ENCODE results near the gene TMEM97.
A peak's percentile ranks its signal among the peaks of the same experiment; 100 is the strongest.

TMEM97 gene

DNA sequence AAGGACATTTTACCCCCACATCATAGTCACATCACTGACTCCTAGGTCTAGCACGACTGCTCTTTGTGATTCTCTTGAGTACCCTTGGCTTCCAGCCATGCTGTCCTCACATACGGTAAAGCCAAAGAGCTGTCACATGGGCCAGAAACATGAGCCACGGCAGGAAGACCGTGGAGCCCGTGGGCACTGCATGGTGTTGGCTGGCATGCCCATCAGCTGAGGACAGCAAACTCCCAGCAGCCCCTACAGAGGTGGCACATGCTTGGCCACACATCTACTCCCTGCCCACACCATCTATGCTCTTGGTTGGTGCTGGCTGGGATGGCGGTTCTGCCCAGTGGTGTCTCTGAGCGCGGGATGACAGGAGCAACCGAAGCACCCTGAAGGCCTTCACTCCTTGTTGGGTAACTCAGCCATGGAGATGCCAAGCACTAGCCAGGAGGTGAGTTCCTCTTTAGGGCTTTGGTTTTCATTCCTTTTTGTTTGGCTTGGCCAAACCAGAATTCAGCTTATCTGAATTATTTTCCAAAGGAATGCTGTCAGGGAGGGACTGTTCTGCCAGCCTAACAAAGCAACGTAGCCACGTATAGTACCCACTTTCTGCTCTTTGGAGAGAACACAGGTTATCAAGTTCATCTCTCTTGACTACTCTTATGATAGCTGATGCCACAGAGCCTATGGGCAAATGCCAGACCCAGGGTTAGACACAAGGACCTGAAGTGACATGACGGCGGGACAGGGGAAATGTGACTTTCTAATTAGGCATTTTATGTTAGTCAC is 26.6 kb downstream of the TMEM97 start:
- no peak overlapping the region for H3K27ac ChIP-seq
- TF ChIP-seq FOXP2 (optimal IDR thresholded peaks at IDR 0.05; ENCODE audit: control extremely low read depth, extremely low read length, insufficient read depth): no peak
- TF ChIP-seq POLR2AphosphoS5 (IDR thresholded peaks at IDR 0.05; ENCODE audit: borderline replicate concordance, low read depth, low read length): peak; percentile 27; the same call in 1 of the 2 replicates
- no peak for TF ChIP-seq EZH2 (IDR thresholded peaks at IDR 0.05)

DNA sequence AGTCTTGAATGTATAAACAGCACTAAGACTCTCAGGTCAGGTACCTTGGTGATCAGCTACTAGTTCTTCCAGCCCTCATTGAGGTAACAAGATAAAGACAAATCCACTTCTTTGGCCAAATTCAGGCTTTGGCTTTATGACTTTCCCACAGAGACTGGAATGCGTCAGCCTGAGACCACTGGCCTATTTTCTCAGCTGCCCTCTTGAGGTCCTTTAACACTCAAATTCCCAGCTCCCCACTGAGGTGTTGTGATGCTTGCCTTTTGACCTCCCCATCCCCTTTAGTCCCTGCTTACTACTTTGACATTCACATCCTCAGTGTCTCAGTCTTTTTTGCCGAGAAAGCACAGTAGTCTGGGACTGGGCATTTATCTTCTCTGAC is 27.2 kb downstream of the TMEM97 start:
- Histone ChIP-seq H3K9ac (ENCODE audit: insufficient read length) (no peak overlapping the region), H3K36me3 (ENCODE audit: insufficient read depth, low read length) (peaks cover 59% of the 10 kb centered on the region), H3K27ac (no peak overlapping the region), H3K9me3 (ENCODE audit: low read depth, low read length) (no peaks in the 10 kb centered on the region), H3K4me3 (no peak overlapping the region)
- TF ChIP-seq POLR2AphosphoS5 (IDR thresholded peaks at IDR 0.05; ENCODE audit: borderline replicate concordance, low read depth, low read length) (no peak), EZH2 (IDR thresholded peaks at IDR 0.05) (no peak), FOXP2 (optimal IDR thresholded peaks at IDR 0.05; ENCODE audit: control extremely low read depth, extremely low read length, insufficient read depth) (no peak)
- no peak for DNase-seq (ENCODE audit: low read depth, low spot score)

More for the DNA sequence above, 26.6 kb downstream of the TMEM97 start:
- Histone ChIP-seq H3K4me3 (no peak overlapping the region), H3K9ac (ENCODE audit: insufficient read length) (no peak overlapping the region), H3K9me3 (ENCODE audit: low read depth, low read length) (no peaks in the 10 kb centered on the region), H3K36me3 (ENCODE audit: insufficient read depth, low read length) (peaks cover 55% of the 10 kb centered on the region)
- DNase-seq (ENCODE audit: low read depth, low spot score): no peak

DNA sequence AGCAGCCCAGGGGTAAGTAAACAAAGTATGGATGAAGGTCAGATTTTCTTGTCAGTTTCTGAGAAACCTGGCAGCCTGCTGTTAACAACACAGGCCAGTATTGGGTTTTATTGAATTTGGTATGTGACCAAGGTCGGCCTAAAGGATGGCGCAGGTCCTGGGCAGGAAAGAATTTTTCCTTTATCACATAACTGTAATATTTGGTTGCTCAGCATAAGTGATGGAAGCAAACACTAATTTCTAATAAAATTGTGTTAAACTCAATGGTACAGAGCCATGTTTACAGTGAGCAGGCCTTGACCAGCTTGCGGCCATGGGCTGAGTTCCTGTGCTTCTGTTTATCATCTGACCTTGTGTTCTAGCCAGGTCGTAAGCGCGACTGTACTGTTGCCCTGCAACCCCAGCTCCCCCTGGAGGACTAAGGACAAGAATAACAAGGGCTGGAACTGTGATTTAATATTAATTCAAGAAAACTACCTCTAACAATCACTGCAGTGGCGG is 27.8 kb downstream of the TMEM97 start:
- no peak for DNase-seq (ENCODE audit: low read depth, low spot score)
- Histone ChIP-seq H3K27ac (no peak overlapping the region), H3K36me3 (ENCODE audit: insufficient read depth, low read length) (peaks cover 59% of the 10 kb centered on the region), H3K4me3 (no peak overlapping the region), H3K9ac (ENCODE audit: insufficient read length) (no peak overlapping the region), H3K9me3 (ENCODE audit: low read depth, low read length) (no peaks in the 10 kb centered on the region)
- TF ChIP-seq POLR2AphosphoS5 (IDR thresholded peaks at IDR 0.05; ENCODE audit: borderline replicate concordance, low read depth, low read length) (no peak), FOXP2 (optimal IDR thresholded peaks at IDR 0.05; ENCODE audit: control extremely low read depth, extremely low read length, insufficient read depth) (no peak), EZH2 (IDR thresholded peaks at IDR 0.05) (no peak)

DNA sequence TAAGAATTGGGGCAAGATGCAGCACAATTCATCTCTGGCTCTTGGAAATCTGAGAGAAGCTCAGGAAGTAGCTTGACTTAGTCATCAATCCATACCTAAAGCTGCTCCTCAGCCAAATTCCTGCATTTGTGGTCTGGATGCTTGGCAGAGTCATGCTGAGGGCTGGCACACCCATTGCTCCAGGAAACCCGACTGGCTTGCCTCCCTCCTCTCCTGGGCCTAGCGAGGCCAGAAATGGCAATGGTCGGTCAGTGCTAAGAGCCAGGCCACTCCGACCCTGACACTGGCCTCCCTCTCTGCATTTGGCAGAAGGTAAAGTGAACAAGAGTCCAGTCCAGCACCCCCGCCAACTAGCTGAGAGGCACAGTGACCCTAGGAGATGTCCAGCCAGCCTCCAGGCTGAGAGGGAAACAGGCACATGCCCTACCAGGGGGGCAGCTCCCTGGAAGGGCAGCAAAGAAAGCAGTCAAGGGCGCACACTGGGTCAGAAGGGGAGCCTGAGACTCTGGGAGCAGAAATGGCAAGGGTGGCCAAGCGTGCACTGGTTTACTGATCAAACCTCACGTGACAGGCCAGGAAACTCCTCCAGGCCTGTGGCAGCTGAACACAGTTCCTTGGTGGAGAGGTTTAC is 28.4 kb downstream of the TMEM97 start:
- Histone ChIP-seq H3K9ac (ENCODE audit: insufficient read length) (no peak overlapping the region), H3K27ac (no peak overlapping the region), H3K4me3 (no peak overlapping the region), H3K9me3 (ENCODE audit: low read depth, low read length) (no peaks in the 10 kb centered on the region), H3K36me3 (ENCODE audit: insufficient read depth, low read length) (peaks cover 56% of the 10 kb centered on the region)
- TF ChIP-seq FOXP2 (optimal IDR thresholded peaks at IDR 0.05; ENCODE audit: control extremely low read depth, extremely low read length, insufficient read depth) (no peak), EZH2 (IDR thresholded peaks at IDR 0.05) (no peak), POLR2AphosphoS5 (IDR thresholded peaks at IDR 0.05; ENCODE audit: borderline replicate concordance, low read depth, low read length) (no peak; the same call in 1 of the 2 replicates)
- DNase-seq (ENCODE audit: low read depth, low spot score): no peak

DNA sequence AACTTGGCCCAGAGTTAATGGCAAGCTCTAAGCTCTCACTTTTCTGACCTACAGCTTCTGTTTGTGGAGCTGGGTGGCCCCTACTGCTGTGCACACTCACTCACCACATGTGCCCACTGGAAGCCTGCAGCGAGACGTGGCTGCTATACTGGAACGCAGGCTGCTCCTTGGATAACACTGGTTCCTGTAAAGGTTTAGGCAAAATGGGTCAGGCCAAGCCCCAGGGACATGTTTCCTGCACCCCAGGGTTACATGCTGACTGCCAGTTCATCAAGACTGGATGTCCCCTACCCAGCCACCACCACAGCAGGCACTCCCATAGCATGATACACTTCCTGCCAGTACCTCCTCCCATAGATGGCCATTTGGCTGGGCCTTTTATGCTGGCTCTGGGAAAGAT is 30.0 kb downstream of the TMEM97 start:
- H3K9ac ChIP-seq (ENCODE audit: insufficient read length): no peak overlapping the region
- peaks cover 68% of the 10 kb centered on the region for H3K36me3 ChIP-seq (ENCODE audit: insufficient read depth, low read length)
- no peaks in the 10 kb centered on the region for H3K9me3 ChIP-seq (ENCODE audit: low read depth, low read length)
- no peak overlapping the region for H3K4me3 ChIP-seq
- TF ChIP-seq FOXP2 (optimal IDR thresholded peaks at IDR 0.05; ENCODE audit: control extremely low read depth, extremely low read length, insufficient read depth) (no peak), EZH2 (IDR thresholded peaks at IDR 0.05) (no peak), POLR2AphosphoS5 (IDR thresholded peaks at IDR 0.05; ENCODE audit: borderline replicate concordance, low read depth, low read length) (no peak; the same call in 1 of the 2 replicates)
- no peak overlapping the region for H3K27ac ChIP-seq
- DNase-seq (ENCODE audit: low read depth, low spot score): no peak

DNA sequence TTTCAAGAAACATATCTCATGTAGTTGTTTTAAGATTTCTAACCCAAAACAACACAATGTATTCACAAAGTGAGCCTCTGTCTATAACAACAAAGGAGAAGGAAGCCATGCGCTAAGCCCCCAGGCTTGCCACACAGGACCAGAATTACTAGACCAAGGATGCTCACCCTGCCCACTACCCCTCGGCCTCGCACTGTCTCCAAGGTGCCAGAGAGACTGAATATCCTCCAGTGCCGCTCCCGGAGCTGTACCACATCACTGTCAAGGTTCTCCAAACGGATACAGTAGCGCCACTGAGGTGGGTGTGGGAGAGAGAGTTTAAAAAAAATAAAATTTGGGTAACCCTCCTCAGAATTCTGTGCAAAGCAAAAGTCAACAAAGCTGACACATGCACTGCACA is 31.3 kb downstream of the TMEM97 start:
- TF ChIP-seq POLR2AphosphoS5 (IDR thresholded peaks at IDR 0.05; ENCODE audit: borderline replicate concordance, low read depth, low read length) (no peak), FOXP2 (optimal IDR thresholded peaks at IDR 0.05; ENCODE audit: control extremely low read depth, extremely low read length, insufficient read depth) (no peak), EZH2 (IDR thresholded peaks at IDR 0.05) (no peak)
- Histone ChIP-seq H3K4me3 (no peak overlapping the region), H3K27ac (no peak overlapping the region), H3K36me3 (ENCODE audit: insufficient read depth, low read length) (peaks cover 73% of the 10 kb centered on the region), H3K9ac (ENCODE audit: insufficient read length) (no peak overlapping the region), H3K9me3 (ENCODE audit: low read depth, low read length) (no peaks in the 10 kb centered on the region)
- DNase-seq (ENCODE audit: low read depth, low spot score): no peak

DNA sequence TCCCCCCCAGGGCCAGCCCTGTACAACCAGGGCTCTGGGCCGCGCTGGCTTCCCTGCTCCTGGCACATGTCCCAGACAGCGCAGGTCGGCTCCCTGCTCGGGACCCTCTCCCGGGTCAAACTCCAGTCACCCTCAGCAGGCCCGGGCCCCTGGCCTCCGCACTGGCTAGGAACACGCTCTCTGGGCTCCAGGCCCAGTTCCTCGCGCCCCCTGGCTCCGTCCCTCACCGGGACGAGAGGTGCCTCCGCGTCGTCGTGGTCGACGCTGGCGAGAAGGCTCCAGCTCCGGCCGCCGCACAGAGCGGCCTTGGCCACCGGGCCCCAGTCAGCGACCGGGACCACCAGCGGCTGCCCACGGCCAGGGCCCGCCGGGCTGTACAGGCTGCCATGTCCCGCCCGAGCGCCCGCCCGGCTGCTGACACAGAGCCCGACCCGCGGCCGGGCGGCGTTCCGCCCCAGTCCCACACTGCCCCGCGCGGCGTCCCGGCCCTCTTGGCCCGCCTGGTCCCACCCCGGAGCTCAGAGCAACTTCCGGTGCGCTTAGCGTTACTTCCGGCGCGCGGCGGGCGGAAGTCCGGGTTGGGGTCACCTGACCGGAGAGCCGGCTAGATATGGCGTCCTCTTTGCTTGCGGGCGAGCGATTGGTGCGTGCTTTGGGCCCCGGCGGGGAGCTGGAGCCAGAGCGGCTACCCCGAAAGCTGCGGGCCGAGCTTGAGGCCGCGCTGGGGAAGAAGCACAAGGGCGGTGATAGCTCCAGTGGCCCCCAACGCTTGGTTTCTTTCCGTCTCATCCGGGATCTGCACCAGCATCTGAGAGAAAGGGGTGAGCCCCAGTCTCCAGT is 38.3 kb downstream of the TMEM97 start, which contains the start of gene POLDIP2:
POLDIP2 (minus strand) TSS at position 467 of the 840 bp plus-strand sequence; CDS start at position 388, 79 bp downstream.
- peak; percentile 20 for DNase-seq (ENCODE audit: low read depth, low spot score)
- peak; percentile 66 for TF ChIP-seq POLR2AphosphoS5 (IDR thresholded peaks at IDR 0.05; ENCODE audit: borderline replicate concordance, low read depth, low read length)
- no peak for TF ChIP-seq EZH2 (IDR thresholded peaks at IDR 0.05)
- peak; percentile 26 for TF ChIP-seq FOXP2 (optimal IDR thresholded peaks at IDR 0.05; ENCODE audit: control extremely low read depth, extremely low read length, insufficient read depth)
- Histone ChIP-seq H3K27ac (peak within 1 kb of the TSS; percentile 49; the same call in 1 of the 2 replicates), H3K9ac (ENCODE audit: insufficient read length) (peak within 1 kb of the TSS; percentile 99), H3K4me3 (peak within 1 kb of the TSS; percentile 97), H3K9me3 (ENCODE audit: low read depth, low read length) (no peaks in the 10 kb centered on the region), H3K36me3 (ENCODE audit: insufficient read depth, low read length) (peaks cover 48% of the 10 kb centered on the region)

DNA sequence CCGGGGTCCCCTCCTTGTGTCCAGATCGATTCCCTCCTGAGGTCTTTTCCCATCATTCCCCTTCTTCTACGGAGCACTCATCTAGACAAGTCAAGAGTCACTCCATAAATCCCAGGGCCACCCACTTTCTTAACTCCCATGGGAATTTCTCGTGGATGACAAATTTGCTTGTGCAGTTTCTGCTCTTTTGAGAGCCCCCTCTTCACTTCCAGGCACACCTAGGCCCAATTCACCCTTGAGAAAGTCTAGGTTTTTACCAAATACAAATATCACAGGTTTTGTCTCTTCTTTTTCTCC is 38.8 kb downstream of the TMEM97 start:
- no peak for TF ChIP-seq FOXP2 (optimal IDR thresholded peaks at IDR 0.05; ENCODE audit: control extremely low read depth, extremely low read length, insufficient read depth)
- no peak for TF ChIP-seq EZH2 (IDR thresholded peaks at IDR 0.05)
- TF ChIP-seq POLR2AphosphoS5 (IDR thresholded peaks at IDR 0.05; ENCODE audit: borderline replicate concordance, low read depth, low read length): no peak
- H3K36me3 ChIP-seq (ENCODE audit: insufficient read depth, low read length): peaks cover 45% of the 10 kb centered on the region
- H3K9ac ChIP-seq (ENCODE audit: insufficient read length): peak overlapping the region; percentile 99
- H3K4me3 ChIP-seq: peak overlapping the region; percentile 97
- H3K9me3 ChIP-seq (ENCODE audit: low read depth, low read length): no peaks in the 10 kb centered on the region
- no peak for DNase-seq (ENCODE audit: low read depth, low spot score)
- peak overlapping the region; percentile 49; the same call in 1 of the 2 replicates for H3K27ac ChIP-seq

Measured in SK-N-MC (cell line).